Inflammatory macrophage treated with lipopolysaccharide for 4 hours (primary cell): ENCODE data around the gene RNASET2.

ENCODE experiments used
- DNase-seq: peaks from one replicate; pipeline ENCODE4 v3.0.0-alpha.2; 2020

The RNASET2 gene, protein sequence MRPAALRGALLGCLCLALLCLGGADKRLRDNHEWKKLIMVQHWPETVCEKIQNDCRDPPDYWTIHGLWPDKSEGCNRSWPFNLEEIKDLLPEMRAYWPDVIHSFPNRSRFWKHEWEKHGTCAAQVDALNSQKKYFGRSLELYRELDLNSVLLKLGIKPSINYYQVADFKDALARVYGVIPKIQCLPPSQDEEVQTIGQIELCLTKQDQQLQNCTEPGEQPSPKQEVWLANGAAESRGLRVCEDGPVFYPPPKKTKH

DNA sequence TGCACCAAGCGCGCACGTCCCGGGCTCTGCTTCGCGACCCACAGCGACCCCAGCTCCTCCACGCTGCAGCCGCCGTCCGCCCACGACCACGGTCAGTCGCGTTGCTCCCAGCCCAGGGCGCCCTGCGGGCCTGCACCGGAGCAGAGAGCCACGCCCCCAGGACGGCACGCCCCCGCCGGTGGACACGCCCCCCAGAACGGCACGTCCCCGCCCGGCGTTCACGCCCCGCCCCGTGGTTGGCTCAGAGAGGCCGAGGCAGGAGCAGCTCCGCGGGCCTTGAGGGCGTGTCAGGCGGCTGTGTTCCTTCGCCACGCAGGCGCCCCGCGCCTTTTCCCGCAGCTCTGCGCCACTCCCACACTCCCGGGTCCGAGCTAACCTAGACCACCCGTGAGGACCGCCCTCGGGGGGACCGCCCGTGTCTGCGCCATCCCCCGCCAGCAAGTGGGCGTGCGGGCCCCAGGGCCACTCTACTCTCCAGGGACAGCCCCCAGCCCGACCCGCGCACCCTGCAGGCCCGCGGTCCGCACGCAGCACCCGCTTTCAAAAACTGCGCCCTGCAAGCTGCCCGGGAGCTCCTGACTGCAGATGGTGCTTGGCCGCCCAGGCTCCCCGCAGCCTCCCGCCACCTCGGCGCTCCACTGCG, at the start of gene RNASET2:
Gene RNASET2 (minus strand): TSS at position 107 of the 643 bp plus-strand sequence. CDS start 368 bp downstream, outside the sequence.
- DNase-seq: peak; percentile 95

DNA sequence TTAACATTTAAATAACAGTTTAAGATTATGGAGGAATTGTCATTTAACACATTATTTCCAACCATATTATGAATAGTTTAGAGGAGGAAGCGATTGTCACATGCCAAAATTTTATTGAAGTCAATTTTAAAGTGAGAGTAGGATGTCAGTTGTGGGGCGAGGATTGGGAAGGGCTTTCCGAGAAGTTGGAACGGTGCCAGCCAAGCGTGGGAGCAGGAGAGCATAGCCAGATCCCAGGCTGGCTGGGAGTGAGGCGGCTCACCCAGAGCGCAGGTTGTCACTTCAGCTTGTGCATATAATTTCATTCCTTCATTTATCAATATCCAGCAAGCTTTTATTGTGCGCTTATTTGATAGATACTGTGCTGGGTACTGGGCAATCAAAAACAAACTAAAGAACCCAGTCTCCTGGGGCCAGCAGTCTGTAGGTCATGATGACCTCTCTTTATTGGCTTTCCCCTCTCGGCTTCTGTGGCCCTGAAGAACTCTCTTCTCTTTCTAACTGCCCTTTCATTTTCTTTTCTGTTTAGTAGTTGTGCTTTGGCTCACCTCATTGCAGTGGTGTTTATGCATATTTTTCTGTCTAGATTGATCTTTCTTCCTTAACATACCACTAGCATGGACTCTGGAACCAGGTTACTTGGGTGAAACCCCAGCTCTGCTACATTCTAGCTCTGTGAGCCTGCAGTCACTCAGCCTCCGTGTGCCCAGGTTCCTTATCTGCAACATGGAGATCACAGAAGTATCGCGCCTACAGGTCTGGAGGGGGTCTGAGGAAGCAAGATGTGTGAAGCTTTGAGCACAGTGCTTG, 49.2 kb upstream of the RNASET2 start:
- no peak for DNase-seq

DNA sequence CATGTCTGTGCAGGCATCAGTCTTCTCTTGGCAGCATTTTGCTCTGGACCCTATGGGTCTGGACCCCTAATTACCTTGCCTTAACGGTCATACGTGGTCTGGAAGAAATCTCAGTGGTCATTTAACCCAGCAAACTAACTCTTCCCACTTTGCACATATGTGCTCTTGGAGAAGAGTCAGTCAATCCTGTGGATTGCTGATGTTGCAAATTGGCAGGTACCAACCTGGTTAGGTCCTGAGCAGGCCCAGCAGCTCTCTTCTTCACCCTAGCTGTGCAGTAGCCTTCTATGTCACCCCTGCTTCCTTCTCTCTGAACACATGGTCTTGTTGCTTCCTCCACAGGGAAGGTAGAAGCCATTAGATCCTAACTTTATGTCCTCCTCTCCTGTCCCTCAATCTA, 44.4 kb upstream of the RNASET2 start:
- DNase-seq: no peak

DNA sequence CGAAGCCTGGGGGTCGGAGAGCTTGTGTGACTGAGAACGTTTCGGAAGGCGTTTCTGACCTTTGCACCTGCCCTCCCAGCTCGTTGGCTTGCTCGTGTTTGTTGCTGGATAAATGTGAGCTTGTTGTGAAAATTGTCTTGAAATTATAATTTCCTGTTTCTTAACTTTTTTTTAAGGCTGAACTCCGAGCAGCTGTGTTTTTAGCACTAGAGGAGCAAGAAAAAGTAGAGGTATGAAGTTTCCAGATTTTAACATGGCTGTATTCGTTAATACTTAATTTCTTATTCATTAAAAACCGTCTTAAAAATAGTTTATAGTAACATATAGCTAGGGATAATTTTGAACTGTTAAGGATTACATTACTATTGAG, 43.5 kb upstream of the RNASET2 start:
- DNase-seq: no peak

DNA sequence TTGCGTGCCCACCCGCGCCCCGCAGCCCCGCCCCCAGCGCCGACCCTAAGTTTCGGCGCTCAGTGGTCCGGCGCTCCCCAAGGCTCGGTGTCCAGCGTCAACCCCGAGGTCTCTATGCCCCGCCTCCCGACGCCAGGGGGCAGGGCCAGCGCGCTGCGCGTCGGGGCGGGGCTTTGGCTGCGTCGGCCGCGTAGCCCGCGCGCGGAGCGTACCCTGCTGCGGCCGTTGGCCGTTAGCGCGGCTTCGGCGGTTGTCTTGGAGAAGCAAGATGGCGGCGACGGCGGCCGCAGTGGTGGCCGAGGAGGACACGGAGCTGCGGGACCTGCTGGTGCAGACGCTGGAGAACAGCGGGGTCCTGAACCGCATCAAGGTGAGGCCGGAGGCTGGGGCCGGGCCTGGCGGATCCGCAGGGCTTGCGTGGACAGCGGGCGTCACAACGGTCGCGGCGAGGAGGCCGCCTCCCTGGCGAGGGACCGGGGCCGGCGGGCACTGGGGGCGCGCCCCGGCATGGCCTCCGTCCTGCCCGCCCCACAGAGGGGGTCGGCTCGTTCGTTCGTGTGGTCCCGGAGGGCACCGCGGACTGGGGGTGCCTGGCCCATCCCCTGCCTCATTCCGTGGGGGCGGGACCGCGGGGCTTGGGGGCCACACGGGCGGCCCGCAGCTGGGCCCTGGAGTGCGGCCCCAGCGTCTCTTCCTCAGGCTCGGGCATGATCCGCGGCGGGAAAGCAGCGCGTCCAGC, 43.0 kb upstream of the RNASET2 start, which contains the start of gene CEP43:
Gene CEP43 (plus strand): TSS at position 253 of the 739 bp plus-strand sequence. CDS start 16 bp downstream, at position 269.
- DNase-seq: peak; percentile 96

DNA sequence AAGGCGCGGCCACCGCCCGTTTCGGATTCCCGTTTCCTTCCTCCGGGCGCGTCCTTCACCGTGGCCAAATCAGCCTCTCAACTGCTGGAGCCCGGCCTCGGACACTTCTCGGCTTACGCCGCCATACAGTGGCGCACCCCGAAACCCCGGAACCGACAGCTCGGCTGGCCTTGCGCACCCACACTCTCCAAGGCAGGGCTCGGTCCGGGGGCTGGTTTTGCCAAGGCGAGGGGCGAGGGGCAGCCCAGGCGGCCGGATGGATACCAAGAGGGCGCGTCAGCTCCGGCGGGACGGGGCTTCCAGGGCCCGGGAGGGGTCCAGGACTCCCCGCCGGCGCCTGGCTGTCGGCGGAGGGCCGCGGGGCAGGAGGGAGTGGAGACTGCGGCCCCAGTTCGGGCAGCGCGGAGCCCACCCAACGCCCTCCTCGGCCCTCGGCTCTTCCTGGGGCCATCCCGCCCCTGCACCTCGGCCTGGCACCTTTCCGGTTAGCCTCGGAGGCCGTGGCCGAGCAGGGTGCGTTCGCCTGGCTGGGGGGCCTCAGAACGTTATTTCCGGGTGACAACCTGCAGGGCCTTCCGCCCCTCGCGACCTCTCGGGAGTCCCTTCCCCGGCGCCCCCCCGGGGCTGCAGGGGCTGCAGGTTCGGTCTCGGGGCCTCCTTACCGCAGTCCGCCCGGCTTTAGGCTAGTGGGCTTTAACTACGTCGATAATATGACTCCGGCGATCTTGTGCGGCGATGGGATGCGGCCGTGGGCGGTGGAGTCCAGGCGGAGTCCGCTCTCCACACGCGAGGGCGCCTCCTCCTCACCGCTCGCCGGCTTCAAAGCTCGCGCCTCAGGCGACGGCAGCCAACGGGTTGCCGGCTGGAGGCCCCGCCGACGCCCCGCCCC, 42.1 kb upstream of the RNASET2 start:
- peak; percentile 2 for DNase-seq

DNA sequence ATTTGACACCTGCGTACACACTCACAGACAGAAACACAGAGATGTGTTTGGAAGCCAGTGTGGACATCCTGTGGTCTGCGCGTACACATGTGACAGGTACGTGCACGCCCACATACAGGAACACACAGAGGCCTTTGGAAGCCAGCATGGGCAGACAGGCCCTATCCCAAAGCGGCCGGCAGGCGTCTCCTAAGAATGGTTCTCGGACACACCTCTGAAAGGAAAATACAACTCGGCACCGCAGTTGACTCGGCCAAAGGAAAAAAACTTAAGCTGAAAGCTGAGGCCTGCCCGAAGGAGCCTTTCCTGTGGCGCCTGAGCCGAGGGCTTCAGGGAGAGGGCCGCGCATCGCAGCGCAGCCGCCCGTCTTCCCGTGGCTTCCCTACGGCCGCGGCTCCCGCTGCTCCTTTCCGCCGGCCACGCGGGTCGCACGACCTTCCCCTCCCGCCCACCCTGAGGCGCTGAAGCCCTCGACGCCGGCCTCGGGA, 41.5 kb upstream of the RNASET2 start:
- DNase-seq: peak; percentile 72

DNA sequence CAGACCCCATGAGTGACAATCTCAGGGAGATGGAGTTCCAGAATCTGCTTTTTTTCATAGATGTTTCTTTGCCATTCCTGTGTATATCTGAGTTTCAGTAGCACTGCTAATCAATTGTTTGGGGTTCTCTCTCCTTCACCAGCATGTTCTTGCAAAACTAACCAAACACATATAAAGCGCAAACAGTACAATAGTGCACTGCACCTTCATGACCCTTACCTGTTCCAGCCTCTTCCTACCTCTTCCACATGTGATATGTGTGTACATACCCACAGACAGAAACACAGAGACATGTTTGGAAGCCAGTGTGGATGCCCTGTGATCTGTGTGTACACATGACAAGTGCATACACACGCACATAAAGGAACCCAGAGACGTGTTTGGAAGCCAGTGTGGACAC, 41.0 kb upstream of the RNASET2 start:
- no peak for DNase-seq

DNA sequence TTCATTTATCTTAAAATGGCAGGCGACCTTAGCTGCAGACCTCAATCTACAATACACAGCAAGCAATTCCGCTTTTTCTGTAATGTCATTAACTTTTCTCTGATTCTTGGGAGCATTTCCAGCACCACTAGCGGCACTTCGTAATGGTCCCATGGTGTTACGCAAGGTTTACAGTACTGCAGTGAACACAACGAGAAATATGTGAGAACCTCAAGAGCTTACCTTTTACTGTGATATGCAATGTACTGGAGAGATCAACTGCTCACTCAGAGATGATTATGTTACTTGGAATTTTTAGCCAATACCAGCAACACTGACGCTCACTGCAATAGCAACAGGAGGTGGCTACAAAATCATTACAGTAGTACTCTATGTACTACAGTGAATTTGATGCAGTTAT, 40.1 kb upstream of the RNASET2 start:
- DNase-seq: peak; percentile 27

DNA sequence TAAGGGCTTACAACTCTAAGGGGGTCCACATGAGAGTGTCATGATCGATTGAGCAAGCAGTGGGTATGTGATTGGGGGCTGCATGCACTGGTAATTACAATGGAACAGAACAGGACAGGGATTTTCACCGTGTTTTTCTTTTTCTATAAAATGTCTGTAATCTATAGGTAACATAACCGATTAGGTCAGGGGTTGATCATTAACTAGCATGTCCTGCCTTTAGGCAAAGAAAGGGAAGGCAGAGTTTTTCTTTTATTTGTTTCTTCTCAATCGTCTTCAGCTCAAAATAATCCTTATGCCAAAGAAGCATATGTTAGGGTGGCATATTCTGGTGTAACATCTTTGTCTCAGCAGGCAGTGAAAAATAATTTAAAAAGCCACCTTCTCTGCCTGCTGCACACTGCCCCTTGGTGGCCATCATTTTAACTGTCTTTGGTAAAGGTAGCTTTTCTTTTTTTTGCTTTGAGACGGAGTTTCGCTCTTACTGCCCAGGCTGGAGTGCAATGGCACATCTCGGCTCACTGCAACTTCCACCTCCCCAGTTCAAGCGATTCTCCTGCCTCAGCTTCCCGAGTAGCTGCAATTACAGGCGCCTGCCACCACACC, 33.2 kb upstream of the RNASET2 start:
- DNase-seq: peak; percentile 54

DNA sequence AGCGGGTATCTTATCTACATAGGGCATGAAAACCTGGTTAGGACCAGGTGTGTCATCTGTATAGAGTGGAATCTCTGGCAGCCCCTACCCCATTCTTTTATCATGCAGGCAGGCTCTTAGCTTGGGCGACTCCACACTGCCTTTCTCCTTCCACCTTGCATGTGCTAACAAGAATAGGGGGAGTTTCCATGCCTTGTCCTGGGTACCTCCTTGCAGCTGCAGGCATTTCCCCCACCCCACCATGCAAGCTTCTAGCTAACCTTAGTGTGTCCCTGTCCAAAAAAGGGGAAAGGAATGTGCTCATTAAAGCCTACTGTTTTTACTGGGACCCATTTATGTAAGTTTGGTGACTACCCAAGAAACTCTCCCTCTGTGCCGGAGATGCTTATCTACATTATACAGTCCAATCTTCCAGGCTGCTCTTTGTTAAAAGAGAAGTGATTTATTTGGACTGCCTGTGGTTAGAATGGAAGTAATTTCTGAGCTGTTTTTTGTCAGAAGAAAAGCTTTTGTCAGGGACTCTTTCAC, 32.4 kb upstream of the RNASET2 start:
- no peak for DNase-seq

DNA sequence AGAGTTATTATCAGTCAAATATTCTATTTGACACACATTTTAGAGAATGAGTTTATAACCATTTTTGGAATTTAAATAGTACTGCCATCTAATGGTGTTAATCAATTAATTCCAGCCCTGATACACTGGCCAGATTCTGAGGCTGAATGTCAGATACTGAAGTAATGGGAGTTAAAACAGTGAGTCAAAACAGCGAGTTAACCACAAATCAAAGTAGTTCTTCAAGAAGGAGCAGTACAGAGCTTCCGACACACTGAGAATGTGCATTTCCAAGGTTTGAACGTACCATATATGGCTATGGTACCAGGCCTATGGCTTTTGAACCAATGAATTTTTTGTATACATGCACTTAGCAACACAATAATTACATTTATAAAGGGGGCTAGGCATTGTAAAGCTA, 31.6 kb upstream of the RNASET2 start:
- DNase-seq: no peak

DNA sequence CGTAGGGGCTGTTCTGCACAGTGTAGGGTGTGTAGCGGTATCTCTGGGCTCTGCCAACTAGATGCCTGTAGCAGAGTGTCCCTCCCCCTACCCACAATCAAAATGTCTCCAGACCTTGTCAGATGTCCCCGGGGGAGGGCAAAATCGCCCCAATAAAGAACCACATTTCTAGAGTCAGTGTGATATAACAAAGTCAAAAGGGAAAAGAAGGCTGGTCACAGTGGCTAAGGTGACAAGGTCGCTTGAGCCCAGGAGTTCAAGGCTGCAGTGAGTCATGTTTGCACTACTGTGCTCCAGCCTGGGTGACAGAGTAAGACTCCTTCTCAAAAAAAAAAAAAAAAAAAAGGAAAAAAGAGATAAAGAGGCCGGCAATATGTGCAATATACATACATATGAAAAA, 31.1 kb upstream of the RNASET2 start:
- no peak for DNase-seq

DNA sequence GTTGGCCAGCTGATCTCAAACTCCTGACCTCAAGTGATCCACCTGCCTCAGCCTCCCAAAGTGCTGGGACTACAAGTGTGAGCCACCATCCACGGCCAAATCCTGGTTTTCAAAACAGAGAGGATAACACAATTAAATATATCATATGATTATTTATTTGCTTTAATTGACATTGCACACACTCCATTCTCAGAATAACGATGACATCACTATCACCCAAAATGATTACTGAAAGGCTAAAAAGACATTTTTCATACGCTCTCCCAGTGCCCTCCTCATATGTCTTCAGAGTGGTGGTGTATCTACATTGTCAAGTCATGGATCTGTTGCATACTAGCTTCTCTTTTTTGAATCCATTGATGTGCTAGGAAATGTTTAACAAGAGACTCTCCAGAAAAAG, 24.4 kb upstream of the RNASET2 start:
- DNase-seq: no peak

DNA sequence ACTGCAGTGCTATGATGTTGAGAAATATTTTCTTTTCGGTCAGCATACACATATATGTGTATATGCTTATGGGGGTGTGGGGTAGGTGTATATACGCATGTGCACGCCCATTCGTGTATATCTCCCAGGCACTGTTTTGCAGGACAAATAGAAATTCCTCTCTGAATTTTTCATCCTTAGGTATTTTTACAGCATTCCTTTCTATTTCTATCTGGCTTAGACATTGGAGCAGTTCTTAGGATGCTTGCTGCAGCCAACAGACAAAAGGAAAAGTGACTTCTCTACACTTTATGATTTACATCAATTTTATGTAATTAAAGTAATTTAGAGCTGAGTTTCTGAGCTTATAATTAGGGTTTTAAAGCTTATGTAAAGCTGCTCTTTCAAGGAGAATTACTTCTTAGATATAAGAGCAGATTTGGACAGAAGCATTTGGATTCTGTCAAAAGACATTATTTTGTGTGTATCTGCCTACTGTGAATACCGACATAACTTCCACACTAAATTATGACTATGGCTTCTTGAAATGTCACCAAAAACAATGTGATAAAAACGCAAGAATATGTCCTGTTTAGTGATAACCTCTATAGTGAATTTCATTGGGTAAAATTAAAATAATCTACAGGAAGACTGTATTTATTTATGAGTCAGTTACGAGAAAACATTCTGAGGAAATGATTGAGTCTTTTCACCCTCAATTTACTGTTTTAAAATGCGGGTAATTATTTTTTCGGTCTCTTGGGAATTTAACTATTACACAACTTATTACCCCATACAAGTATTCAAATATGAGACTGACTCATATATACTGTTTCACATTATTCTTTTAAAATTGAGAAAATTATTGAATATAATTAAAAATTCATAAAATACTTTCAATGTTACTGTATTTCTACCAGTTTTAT, 21.5 kb upstream of the RNASET2 start:
- DNase-seq: no peak

DNA sequence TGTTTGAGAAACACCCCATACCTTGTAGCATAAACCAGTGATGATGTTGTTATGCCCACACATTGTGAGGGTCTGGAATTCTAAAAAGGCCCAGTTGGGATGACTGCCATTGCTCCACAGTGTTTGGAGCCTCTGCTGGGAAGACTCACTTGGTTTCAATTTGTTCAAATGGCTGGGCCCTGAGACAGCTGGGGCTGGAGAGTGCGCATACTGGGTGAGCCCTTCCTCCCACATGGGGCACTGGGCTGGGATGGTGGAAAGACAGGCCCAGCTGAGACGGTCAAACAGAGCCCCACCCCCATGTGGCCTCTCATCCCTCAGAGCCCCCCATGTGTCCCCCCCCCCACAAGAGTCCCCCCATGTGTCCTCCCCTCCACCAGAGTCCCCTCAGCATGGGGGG, 20.3 kb upstream of the RNASET2 start:
- DNase-seq: no peak

DNA sequence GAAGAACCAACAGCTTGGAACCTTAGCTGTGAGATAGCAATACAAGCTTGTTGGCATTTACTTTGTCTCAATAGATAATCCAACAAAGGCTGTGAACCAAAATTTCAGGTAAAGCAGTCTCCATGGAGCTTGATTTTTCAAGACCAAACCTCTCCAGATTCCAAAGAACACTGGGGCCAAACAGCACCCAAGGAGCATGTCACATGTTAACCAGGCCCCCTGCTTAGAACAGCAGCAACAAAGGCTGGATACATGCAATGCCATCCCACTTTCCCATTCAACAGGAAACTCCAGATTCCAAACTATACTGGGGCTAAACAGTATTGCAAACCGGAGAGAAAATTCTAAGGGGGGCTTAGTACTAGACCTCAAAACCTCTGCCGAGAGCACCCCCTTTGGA, 15.8 kb upstream of the RNASET2 start:
- no peak for DNase-seq

DNA sequence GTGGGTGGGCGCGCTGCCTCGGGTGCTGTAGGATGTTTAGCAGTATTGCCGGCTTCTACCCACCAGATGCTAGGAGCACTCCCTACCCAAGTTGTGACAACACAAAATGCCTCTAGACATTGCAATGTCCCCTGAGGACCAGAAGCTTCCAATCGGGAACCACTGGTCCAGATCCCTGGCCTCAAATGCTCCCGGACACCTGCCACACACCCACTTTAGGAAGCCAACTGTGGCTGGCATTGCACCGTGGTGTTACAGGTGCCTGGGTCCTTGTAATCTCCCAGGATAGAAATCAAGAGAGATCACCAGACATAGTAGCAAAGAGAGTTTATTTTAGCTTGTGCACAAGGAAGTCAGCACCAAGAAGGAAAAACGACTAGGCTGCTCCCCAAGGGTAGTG, 14.9 kb upstream of the RNASET2 start:
- DNase-seq: no peak

DNA sequence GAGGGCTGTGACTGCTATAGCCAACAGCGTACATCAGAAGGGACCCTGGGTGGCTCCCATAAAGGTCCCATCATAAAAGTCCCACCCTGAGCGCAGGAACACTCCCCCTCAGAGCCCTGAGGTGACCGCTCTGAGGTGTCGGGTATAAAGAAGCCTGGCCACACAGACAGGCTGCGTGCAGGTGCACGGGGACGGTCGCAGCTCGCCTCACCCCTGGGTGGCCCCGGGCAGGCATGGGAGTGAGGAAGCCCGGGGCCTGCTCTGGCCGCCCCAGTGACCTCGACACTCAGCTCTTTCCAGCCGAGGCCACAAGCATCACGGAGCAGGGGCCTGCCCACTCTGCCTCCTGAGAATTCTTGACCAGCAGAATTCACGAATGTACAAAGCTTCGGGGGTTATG, 14.4 kb upstream of the RNASET2 start:
- DNase-seq: no peak

DNA sequence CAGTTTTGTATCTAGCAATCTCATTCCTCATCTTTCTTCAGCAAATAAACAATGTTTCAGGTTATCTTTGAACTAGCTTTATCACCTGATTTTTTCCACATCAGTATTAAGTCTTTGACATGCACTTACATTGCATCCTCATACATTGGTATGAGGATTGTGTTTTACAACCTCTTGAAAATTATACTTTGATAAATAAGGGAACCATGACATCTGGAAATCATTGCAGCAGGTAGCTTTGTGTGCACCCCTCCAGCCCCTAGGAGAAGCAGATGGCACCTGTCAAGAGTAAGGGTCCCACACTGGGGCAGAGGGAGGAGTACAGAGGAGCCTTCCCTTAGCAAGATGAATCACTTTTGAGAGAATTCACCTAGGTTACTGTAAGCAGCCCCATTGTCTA, 13.7 kb upstream of the RNASET2 start:
- no peak for DNase-seq
